K562 (cell line): ENCODE measurements around the gene PGAP3. TPM values are rescaled to one million over a fixed set of nuclear protein-coding genes. Genes with fewer than 3 reads are reported as not detected.

ENCODE experiments used
- EP400 ChIP-seq: fragments of 450-650 bp; IDR thresholded peaks from 2 replicates; pipeline ENCODE4 v1.6.1; 2017; ENCODE audit warnings: antibody characterized with exemption, mild to moderate bottlenecking, moderate library complexity
- HEY1 ChIP-seq: fragments of 250-450 bp; sonication (Bioruptor Pico); IDR thresholded peaks from 2 replicates; pipeline ENCODE4 v1.5.0; 2020; ENCODE audit warnings: mild to moderate bottlenecking, moderate library complexity, borderline replicate concordance
- NFXL1 ChIP-seq: fragments of 450-650 bp; formaldehyde crosslinking; IDR thresholded peaks from 2 replicates; pipeline ENCODE4 v1.4.0; 2021; ENCODE audit warnings: mild to moderate bottlenecking
- ZEB2 ChIP-seq: fragments of 450-650 bp; IDR thresholded peaks from 2 replicates; pipeline ENCODE4 v1.6.1; 2016
- ZFPM2 ChIP-seq: fragments of 250-450 bp; sonication (Bioruptor Pico); IDR thresholded peaks from 2 replicates; pipeline ENCODE4 v1.5.1; 2022; ENCODE audit warnings: mild to moderate bottlenecking
- ZNF140 ChIP-seq: fragments of 250-450 bp; sonication (Bioruptor Pico); IDR thresholded peaks from 2 replicates; pipeline ENCODE4 v1.8.0; 2021; ENCODE audit warnings: moderate library complexity, mild to moderate bottlenecking, inconsistent platforms
- ZNF75A ChIP-seq: fragments of 450-650 bp; formaldehyde crosslinking; IDR thresholded peaks from 2 replicates; pipeline ENCODE4 v1.4.0; 2020; ENCODE audit warnings: mild to moderate bottlenecking
- ZNF830 ChIP-seq: fragments of 250-450 bp; sonication (Bioruptor Pico); IDR thresholded peaks from 2 replicates; pipeline ENCODE4 v1.5.0; 2021; ENCODE audit warnings: mild to moderate bottlenecking
- ZZZ3 ChIP-seq: fragments of 450-650 bp; IDR thresholded peaks from 2 replicates; pipeline ENCODE4 v1.6.1; 2016; ENCODE audit warnings: antibody characterized with exemption, mild to moderate bottlenecking, moderate library complexity
- polyA plus RNA-seq, 8 experiments: library from polyadenylated mRNA; depleted of rRNA in 4 of 8; stranded (reverse) in 5 of 8; unstranded in 3 of 8; fragments of >200 nt; fragmentation: Nextera tagmentation in 2 of 8; fragmentation: Illumina TruSeq in 1 of 8; extraction: Ambion mirVana in 2 of 8; extraction: Trizol in 1 of 8; gene quantifications; 2 replicates each; pipeline versions ENCODE4 v1.2.1 to v1.2.3, GENCODE V29; 2011 to 2014; ENCODE audit warnings: inconsistent platforms in 1 of 8, missing spikeins in 1 of 8
- total RNA-seq, 7 experiments: library from RNA; depleted of rRNA in 6 of 7; stranded (reverse); fragments of >200 nt in 6 of 7; fragmentation: Illumina TruSeq in 2 of 7; extraction: Trizol in 2 of 7; gene quantifications; 2 replicates each; pipeline versions ENCODE4 v1.2.1 to v1.2.3, GENCODE V29; 2011 to 2021; ENCODE audit warnings: low replicate concordance in 1 of 7
- TF ChIP-seq, protein P1 (sequence below): fragments of 250-450 bp; sonication (Bioruptor Pico); IDR thresholded peaks from 2 replicates; pipeline ENCODE4 v1.5.0; 2021; ENCODE audit warnings: mild to moderate bottlenecking, moderate library complexity
- TF ChIP-seq, protein P2 (sequence below), 2 experiments: fragments of 450-650 bp in 1 of 2; sonication (generic) in 1 of 2; formaldehyde crosslinking in 1 of 2; IDR thresholded peaks in 1 of 2; conservative IDR thresholded peaks in 1 of 2; 2 replicates each; pipeline versions ENCODE4 v1.6.1 to v1.8.1; 2016 to 2023; ENCODE audit warnings: mild to moderate bottlenecking in 2 of 2, moderate library complexity in 2 of 2, inconsistent platforms in 1 of 2, missing genetic modification reagents in 1 of 2
- TF ChIP-seq, protein P3 (sequence below): fragments of 450-650 bp; formaldehyde crosslinking; IDR thresholded peaks from 2 replicates; pipeline ENCODE4 v1.4.0; 2022; ENCODE audit warnings: missing genetic modification characterization
- TF ChIP-seq, protein P4 (sequence below): sonication (generic); formaldehyde crosslinking; IDR thresholded peaks from 2 replicates; pipeline ENCODE4 v1.8.0; 2023; ENCODE audit warnings: missing genetic modification reagents, mild to moderate bottlenecking, borderline replicate concordance

PGAP3 gene
- total and polyA plus RNA-seq, 9 of the 15 experiments (the other 6 are each of a cell fraction or from before 2014, with no cell fraction given) = 0.38 to 9.4 (median 4.5) TPM

DNA sequence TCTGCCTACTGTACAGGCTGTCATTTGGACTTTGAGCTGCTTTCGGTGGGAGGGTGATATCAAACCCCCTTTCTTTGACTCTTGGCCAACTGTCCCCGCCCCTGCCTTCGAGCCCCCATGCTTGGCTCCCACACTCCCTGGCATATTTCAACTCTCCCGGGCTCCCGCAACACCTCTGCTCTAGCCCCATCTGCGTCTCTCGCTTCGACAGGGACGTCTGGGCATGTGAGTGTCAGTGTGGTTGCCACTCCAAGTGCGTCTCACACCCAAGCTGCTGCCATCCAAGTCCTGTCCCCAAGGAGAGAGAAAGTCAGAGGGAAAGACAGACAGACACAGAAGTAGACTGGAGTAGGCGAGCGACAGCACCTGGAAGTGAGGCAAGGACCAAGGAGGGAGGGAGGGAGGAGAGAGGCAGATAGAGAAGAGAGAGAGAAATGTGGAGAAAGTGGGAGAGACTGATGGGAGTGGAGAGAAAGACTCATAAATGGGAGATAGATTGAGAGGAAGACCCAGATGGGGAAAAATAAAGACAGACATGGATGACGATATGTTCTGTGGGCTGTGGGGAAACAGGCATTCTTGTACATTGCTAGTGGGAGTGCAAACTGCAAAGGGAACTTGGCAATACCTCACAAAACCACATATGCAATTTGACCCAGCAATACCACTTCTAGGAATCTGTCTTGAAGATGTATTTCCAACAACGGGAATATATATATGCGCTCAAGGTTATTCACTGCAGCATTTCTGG lies 39.1 kb downstream of the PGAP3 start (continued):
- TF ChIP-seq, protein P1, sequence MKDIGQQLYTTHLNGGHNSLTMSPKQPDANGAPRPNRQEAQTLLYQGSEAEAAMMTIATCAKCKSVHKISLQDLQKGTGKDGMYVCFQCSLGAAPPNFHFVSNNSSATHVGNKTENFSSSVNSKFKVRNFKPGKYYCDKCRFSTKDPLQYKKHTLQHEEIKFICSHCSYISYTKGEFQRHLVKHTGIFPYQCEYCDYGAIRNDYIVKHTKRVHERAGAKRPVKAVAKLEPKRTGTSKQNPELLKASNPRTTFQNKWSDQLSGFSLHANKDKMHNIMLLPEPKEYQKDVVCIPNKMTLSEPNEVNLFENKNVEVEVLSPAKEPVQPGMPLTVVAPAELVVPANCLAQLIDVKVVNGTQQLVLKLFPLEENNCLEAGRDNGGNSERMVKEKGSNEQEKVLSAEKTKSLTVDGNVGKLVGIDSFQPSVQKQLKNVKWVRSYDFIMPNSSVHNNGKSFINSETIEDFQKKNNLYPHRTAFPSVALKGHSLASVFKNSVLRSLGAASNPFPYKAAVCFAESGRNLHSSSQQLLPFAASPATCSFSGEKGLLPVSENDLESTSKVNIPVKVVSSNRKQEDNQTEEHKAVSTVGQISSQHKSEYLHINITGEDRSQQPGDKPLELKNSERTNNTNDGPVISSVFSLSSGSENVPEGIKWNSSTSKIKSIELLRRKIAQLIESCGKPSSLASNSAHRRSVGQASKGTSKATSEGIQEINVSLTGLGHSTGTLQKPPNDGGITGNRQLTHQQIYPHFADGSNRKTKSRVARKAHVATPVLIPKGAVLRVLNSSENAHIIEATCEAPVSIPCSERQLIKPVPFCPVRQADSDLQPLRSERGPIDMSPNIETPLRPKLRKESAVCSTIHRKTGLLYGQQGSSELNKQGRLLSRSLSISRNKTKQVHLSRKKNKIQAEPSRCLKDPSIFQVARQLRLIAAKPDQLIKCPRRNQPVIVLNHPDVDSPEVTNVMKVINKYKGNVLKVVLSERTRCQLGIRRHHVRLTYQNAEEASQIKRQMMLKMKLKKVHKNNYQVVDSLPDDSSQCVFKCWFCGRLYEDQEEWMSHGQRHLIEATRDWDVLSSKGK (CRISPR knock-in tag) = no peak
- TF ChIP-seq ZEB2 (no peak), ZZZ3 (no peak), HEY1 (CRISPR knock-in tag) (no peak), ZNF830 (CRISPR knock-in tag) (no peak), EP400 (no peak), ZNF140 (CRISPR knock-in tag) (no peak), ZFPM2 (CRISPR knock-in tag) (no peak), ZNF75A (0 out of 2 replicates have a peak, but pooled peaks have one; percentile 22), NFXL1 (CRISPR knock-in tag) (no peak)
- TF ChIP-seq, protein P2, sequence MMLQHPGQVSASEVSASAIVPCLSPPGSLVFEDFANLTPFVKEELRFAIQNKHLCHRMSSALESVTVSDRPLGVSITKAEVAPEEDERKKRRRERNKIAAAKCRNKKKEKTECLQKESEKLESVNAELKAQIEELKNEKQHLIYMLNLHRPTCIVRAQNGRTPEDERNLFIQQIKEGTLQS (IDR thresholded peaks at IDR 0.05) = no peak
- TF ChIP-seq, protein P2 (CRISPR knock-in tag; conservative IDR thresholded peaks at IDR 0.05) = no peak
- TF ChIP-seq, protein P3, sequence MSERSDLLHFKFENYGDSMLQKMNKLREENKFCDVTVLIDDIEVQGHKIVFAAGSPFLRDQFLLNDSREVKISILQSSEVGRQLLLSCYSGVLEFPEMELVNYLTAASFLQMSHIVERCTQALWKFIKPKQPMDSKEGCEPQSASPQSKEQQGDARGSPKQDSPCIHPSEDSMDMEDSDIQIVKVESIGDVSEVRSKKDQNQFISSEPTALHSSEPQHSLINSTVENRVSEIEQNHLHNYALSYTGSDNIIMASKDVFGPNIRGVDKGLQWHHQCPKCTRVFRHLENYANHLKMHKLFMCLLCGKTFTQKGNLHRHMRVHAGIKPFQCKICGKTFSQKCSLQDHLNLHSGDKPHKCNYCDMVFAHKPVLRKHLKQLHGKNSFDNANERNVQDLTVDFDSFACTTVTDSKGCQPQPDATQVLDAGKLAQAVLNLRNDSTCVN (CRISPR knock-in tag) = peak; percentile 36; the same call in 1 of the 2 replicates
- TF ChIP-seq, protein P4, sequence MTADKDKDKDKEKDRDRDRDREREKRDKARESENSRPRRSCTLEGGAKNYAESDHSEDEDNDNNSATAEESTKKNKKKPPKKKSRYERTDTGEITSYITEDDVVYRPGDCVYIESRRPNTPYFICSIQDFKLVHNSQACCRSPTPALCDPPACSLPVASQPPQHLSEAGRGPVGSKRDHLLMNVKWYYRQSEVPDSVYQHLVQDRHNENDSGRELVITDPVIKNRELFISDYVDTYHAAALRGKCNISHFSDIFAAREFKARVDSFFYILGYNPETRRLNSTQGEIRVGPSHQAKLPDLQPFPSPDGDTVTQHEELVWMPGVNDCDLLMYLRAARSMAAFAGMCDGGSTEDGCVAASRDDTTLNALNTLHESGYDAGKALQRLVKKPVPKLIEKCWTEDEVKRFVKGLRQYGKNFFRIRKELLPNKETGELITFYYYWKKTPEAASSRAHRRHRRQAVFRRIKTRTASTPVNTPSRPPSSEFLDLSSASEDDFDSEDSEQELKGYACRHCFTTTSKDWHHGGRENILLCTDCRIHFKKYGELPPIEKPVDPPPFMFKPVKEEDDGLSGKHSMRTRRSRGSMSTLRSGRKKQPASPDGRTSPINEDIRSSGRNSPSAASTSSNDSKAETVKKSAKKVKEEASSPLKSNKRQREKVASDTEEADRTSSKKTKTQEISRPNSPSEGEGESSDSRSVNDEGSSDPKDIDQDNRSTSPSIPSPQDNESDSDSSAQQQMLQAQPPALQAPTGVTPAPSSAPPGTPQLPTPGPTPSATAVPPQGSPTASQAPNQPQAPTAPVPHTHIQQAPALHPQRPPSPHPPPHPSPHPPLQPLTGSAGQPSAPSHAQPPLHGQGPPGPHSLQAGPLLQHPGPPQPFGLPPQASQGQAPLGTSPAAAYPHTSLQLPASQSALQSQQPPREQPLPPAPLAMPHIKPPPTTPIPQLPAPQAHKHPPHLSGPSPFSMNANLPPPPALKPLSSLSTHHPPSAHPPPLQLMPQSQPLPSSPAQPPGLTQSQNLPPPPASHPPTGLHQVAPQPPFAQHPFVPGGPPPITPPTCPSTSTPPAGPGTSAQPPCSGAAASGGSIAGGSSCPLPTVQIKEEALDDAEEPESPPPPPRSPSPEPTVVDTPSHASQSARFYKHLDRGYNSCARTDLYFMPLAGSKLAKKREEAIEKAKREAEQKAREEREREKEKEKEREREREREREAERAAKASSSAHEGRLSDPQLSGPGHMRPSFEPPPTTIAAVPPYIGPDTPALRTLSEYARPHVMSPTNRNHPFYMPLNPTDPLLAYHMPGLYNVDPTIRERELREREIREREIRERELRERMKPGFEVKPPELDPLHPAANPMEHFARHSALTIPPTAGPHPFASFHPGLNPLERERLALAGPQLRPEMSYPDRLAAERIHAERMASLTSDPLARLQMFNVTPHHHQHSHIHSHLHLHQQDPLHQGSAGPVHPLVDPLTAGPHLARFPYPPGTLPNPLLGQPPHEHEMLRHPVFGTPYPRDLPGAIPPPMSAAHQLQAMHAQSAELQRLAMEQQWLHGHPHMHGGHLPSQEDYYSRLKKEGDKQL (CRISPR knock-in tag) = no peak
- TF ChIP-seq, all 486 proteins: peak for 3
